IPS-NIHi11 (cell line): Measurements from ENCODE around the gene SHISAL1.

ENCODE experiments used
- DNase-seq: peaks from one replicate; pipeline ENCODE4 v3.0.0; 2012; ENCODE audit warnings: mixed read lengths, low spot score

SHISAL1 gene

DNA sequence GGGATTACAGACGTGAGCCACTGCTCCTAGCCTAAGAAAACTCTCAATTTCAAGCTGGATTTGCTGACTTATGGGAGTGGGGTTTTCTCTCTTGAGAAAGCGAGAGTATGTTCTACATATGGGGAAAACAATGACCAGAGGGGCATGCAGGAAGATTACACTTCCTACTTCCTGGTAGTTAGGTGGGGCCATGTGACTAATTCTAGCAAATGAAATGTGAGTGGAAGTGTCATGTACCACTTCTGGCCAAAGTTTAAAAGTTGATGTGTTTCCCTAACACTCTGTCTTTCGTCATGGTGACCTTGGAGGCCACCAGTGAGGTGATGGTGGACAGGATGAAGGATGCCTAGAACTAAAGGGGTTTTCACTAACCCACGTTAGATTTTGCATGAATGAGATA lies 81.5 kb downstream of the SHISAL1 start:
- no peak for DNase-seq

- DNase-seq, result no peak
Observed at GRCh38 chr22:44229809-44230208, 82.9 kb downstream of the SHISAL1 start.

DNA sequence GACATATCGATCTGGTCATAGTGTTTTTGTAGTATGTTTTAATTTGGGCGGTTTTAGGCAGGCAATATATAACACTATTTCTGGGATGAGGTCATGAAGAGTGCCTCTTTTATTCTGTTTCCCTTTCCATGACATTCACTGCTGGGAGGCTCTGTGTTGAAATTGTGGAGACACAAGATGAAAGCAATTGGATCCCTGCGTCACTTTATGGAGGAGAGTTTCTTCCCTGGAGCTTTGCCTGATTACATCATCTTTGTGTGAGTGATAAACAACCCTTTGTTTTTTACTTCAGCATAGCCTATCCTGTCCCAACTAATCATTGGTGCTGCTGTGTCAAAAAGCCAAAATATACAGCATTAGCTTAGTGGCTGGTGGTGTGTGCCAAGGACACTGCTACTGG lies 83.4 kb downstream of the SHISAL1 start:
- no peak for DNase-seq

DNA sequence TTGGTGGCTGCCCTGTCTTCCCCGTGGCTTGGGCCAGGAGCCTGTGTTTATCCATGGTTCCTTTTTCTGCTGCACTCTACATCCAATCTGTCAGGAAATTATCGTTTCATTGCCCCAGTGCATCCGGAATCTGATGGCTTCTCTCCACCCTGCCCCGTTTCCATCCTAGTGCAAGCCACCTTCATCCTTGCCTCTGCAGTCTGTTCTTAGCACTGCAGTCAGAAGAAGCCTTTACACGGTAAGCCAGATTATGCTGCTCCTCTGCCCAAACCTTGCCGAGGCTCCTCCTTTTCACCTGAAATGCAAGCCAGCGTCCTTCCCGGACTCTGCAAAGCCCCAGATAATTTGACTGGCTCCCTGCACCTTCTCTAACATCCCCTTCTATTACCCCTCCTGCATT lies 86.9 kb downstream of the SHISAL1 start:
- no peak for DNase-seq

- no peak for DNase-seq
Observed at GRCh38 chr22:44225091-44225689, 87.6 kb downstream of the SHISAL1 start.

DNA sequence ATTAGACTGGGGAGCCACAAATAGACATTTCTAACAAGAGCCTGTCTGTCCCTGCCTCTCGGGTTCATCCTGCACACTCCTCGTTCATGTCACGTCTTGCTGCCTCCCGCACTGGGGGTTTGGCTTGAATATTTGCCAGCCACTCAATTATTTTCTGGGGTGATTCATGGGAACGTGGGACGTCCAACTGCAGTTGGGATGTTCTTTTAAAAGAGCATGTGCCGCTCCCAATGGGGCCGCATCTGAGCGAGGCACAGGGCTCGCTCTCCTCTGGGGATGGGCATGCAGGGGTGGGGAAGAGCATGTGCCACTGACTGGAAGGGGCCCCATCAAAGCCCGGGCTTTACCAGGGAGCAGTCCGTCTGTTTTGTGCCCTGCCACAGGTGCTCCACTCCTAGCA lies 88.6 kb downstream of the SHISAL1 start:
- no peak for DNase-seq

- DNase-seq, result no peak
Observed at GRCh38 chr22:44221710-44222475, 90.9 kb downstream of the SHISAL1 start.

DNA sequence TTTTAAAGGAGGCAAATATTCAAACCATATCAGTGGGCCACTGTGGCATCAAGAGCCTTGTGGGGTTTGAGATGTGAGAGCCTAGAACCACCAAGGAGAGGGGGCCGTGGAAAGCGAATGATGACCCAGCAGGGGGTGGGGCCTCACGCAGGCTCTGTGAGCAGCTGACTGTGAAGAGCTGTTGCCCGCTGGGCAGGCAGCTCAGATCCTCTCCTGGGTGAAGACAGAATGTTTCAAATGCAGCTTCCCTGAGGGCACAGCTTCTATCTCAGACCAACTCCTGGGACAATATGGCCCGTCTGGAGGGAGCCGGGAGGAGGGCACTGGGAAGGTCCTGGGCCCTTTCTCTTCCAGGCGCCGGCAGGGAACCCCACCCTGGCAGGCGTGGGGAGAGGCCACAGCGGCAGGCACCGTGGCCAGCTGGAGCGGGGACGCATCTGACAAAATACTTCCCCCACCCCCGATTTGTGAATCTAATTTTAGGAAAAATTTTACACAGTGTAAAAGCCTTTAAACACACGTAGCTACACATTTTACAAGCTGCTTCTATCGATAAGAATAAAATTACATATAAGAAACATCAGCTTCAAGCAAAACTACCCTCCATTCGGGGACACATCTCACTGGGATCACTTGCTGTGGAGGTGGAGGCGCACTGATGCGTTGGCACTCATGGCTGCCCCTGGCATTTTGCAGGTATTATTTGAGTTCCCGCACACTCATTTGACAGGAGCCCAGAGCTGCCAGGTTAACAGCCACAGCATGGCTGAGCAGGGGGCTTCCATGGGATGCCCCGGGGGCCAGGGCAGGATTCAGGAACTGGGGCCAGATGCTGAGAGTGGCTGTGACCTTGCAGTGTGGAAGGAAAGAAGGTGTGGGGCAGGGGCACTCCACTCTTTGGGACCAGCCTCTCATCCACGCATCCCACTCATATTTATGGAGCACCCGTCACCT lies 91.7 kb downstream of the SHISAL1 start:
- DNase-seq, result no peak

- no peak for DNase-seq
Observed at GRCh38 chr22:44219101-44219870, 93.5 kb downstream of the SHISAL1 start.

GRCh38 chr22:44218071-44218470 lies 94.7 kb downstream of the SHISAL1 start:
- DNase-seq, result no peak

DNA sequence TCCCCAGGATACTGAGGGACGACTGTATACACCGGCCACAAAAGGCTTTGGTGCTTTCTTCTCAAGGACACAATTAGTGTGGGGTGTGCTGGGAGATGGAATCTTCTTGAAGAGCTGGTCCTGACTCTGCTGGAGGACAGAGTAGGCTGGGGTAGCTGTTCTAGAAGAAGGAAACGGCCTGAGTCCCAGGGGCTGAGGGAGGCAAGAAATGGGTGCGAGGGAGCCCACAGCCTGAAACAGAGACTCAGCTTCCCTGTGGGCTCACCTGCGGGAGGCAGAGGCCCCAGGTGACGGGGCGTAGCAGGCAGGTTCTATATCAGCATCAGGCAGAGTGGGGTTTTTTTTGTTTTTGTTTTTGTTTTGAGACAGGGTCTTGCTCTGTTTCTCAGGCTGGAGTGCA lies 95.4 kb downstream of the SHISAL1 start:
- no peak for DNase-seq

DNA sequence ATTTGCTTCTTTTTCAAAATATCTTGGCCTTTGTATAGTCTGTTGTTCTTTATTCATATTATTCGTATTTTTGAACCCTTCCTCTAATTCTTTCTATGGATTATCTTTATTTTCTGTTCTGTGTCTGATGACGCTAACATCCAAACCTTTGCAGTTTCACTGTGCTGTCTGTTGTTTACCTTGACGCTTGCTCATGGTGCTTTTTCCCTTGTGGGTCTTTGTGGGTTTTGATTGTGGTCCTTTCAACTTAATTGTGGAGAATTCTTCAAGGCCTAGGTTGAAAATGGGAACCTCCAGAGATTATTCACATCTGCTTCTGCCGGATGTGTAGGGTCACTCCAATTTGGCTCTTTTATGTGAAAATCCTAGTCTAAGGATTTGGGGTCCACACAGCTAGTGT lies 97.5 kb downstream of the SHISAL1 start:
- DNase-seq, result no peak

GRCh38 chr22:44214764-44215163 lies 98.0 kb downstream of the SHISAL1 start:
- no peak for DNase-seq

DNA sequence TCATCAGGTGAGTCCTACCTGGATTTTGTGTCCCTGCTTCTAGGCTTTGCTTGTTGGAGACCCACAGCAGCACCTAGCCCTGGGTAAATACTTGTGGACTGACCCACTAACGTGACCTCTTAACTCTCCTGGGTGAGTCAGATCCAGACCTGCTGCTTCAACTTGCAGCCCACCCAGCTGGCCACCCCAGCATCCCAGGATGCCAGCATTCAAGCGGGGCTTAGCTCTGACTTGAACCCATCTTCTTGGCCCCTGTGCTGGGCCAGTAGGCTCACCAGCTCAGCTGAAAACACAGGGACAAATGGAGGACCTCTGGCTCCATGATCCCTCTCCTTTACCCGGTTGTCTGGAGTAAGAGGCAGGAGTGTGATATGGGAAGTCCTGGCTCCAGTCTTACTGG lies 98.6 kb downstream of the SHISAL1 start:
- no peak for DNase-seq

DNA sequence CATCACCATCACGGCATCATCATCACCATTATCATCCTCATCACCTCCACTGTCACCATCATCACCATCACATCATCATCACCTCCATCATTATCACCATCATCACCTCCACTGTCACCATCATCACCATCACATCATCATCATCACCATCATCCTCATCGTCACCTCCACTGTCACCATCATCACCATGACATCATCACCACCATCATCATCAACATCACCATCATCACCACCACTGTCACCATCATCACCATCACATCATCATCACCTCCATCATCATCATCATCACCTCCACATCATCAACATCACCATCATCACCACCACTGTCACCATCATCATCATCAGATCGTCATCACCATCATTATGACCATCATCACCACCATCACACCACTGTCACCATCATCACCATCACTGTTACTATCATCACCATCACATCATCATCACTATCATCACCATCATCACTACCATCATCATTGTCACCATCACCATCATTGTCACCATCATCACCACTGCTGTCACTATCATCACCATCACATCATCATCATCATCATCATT lies 99.2 kb downstream of the SHISAL1 start:
- DNase-seq, result no peak

- DNase-seq, result no peak
Observed at GRCh38 chr22:44212936-44213335, 99.8 kb downstream of the SHISAL1 start.

DNA sequence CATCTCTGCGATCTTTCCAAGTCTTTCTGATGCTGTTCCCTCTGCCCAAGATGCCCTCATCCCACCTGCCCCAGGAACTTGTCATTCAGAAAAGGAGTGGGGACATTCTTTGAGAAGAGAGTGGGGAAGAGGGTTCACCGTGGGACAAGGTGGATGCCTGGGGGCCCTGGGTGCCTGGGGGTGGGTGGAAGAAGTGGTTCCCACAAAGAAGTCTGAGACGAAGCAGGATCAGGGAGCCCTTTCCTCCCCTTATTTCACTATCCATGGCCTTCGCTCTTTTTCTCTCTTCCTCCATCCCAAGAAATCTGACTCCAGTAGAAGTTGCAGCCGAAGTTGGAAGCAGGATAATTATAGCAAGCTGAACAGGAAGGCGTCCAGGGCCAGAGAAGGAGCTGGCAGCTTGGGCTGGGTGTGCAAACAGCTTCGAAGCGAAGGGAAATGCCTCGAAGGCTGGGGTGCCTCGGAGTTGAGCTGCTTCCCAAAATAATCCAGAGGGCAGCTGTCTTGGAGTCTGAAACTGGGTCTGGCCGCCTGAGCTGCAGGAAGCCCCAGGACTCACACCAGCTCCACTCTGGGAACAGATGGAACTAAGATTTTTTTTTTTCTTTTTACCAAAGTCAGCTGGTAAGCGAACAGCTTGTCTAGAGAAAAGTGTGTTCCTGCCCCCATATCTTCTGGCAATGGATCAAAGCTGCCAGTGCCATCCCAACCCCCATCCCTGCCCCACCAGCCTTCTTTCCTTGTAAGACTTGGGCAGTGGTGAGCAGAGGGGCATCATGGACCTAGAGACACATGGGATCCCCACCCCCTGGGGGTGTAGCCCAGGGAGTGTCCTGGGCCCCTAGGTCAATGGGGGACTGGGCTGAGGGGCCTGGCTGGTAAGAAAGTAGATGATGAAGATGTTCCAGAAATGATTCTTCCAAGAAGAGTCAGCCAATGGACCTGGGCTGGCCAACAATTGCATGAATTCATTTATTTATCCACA lies 100.5 kb downstream of the SHISAL1 start:
- no peak for DNase-seq

DNA sequence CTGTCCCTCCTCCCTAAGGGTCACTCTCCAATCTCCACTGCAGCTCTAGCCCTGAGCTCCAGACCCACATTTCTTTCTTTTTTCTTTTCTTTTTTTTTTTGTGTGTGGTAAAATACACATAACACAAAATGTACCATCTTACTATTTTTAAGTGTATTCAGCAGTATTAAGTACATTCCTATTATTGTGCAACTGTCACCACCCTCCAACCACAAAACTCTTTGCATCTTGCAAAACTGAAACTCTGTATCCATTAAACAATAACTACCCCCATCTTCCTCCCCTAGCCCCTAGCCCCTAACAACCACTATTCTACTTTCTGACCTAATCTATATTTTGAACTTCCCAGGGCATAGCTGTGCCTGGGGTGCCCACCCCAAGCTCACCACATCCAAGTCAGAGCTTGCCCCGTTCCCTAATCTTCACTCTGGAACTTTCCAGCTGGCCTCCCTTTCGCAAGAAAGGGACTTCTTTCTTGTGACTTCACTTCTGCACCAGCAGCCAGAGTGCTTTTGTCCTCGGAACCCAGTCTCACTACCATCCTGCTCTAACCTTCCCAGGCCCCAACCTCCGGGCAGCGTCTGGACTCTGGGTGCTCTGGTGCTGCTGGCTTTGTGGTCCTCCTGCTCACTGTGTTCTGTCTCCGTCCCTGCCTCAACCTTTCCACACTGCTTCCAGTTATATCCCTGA lies 101.3 kb downstream of the SHISAL1 start:
- no peak for DNase-seq

DNA sequence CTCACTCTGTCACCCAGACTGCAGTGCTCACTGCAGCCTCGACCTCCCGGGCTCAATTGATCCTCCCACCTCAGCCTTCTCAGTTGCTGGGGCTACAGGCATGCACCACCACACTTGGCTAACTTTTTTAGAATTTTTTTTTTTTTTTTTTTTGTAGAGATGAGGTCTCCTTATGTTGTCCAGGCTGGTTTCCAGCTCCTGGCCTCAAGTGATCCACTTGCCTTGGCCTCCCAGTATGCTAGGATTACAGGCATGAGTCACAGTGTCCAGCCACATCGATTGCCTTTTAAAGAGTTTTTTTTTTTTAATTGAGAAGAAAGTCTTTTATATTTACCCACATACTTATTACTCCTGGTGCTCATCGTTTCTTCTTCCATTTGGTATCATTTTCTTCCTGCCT lies 102.0 kb downstream of the SHISAL1 start:
- no peak for DNase-seq

- DNase-seq, result no peak
Observed at GRCh38 chr22:44209343-44209742, 103.4 kb downstream of the SHISAL1 start.
